Neural progenitor cell (in vitro differentiated cells): ENCODE results near the gene TMEM185A. TPM values are rescaled to one million over a fixed set of nuclear protein-coding genes. Genes with fewer than 3 reads are reported as not detected.

Experiments
- DNase-seq: peaks from one replicate; pipeline ENCODE4 v3.0.0-alpha.2; 2016; ENCODE audit warnings: low spot score
- H2AFZ ChIP-seq: fragments of 200-600 bp; sonication (generic); replicated peaks from 2 replicates; pipeline ENCODE4 v1.6.1; 2016; ENCODE audit warnings: antibody characterized with exemption
- H3F3A ChIP-seq: fragments of 200-600 bp; sonication (generic); 2 replicates; pipeline ENCODE4 v1.6.1; 2016; ENCODE audit warnings: antibody characterized with exemption, low read depth
- H3K27ac ChIP-seq: fragments of 200-600 bp; sonication (generic); 2 replicates; pipeline ENCODE4 v1.5.1; 2016; ENCODE audit warnings: mild to moderate bottlenecking
- H3K27me3 ChIP-seq: fragments of 200-600 bp; sonication (generic); 2 replicates; pipeline ENCODE4 v1.6.1; 2016; ENCODE audit warnings: mild to moderate bottlenecking, moderate library complexity
- H3K36me3 ChIP-seq: fragments of 200-600 bp; sonication (generic); 2 replicates; pipeline ENCODE4 v1.5.1; 2016
- H3K4me1 ChIP-seq: fragments of 200-600 bp; sonication (generic); 2 replicates; pipeline ENCODE4 v1.6.1; 2016; ENCODE audit warnings: mixed run types
- H3K4me2 ChIP-seq: fragments of 200-600 bp; sonication (generic); 2 replicates; pipeline ENCODE4 v1.6.1; 2016
- H3K4me3 ChIP-seq: fragments of 200-600 bp; sonication (generic); 2 replicates; pipeline ENCODE4 v1.5.1; 2016
- H3K79me2 ChIP-seq: fragments of 200-600 bp; sonication (generic); 2 replicates; pipeline ENCODE4 v1.6.1; 2016; ENCODE audit warnings: low read depth
- H3K9ac ChIP-seq: fragments of 200-600 bp; sonication (generic); 2 replicates; pipeline ENCODE4 v1.6.1; 2016
- H3K9me3 ChIP-seq: fragments of 200-600 bp; sonication (generic); 2 replicates; pipeline ENCODE4 v1.5.1; 2016; ENCODE audit warnings: low read depth
- H4K20me1 ChIP-seq: fragments of 200-600 bp; sonication (generic); 2 replicates; pipeline ENCODE4 v1.6.1; 2016; ENCODE audit warnings: low read depth
- H3K27ac Mint-ChIP-seq: 3 replicates; pipeline ENCODE4 v1.8.0; 2021; ENCODE audit warnings: mixed read lengths
- H3K27me3 Mint-ChIP-seq: 2 replicates; pipeline ENCODE4 v1.8.0; 2022; ENCODE audit warnings: low read depth, mild to moderate bottlenecking, inconsistent platforms, moderate library complexity, mixed read lengths; ENCODE audit not compliant: insufficient read depth
- H3K36me3 Mint-ChIP-seq: 3 replicates; pipeline ENCODE4 v1.8.0; 2021; ENCODE audit warnings: mixed read lengths
- H3K4me1 Mint-ChIP-seq: 3 replicates; pipeline ENCODE4 v1.8.0; 2021; ENCODE audit warnings: mixed read lengths
- H3K4me3 Mint-ChIP-seq: 3 replicates; pipeline ENCODE4 v1.8.0; 2021; ENCODE audit warnings: mild to moderate bottlenecking, moderate library complexity, mixed read lengths
- H3K9me3 Mint-ChIP-seq: 3 replicates; pipeline ENCODE4 v1.8.0; 2020; ENCODE audit warnings: mixed read lengths
- EZH2 ChIP-seq: fragments of 200-600 bp; sonication (generic); IDR thresholded peaks from 2 replicates; pipeline ENCODE4 v1.6.1; 2017; ENCODE audit warnings: antibody characterized with exemption, mild to moderate bottlenecking, moderate library complexity
- EZH2phosphoT487 ChIP-seq: fragments of 200-600 bp; sonication (generic); IDR thresholded peaks from 2 replicates; pipeline ENCODE4 v1.6.1; 2017; ENCODE audit warnings: antibody characterized with exemption
- total RNA-seq: library from RNA; depleted of rRNA; stranded (reverse); fragments of >200 nt; gene quantifications from 2 replicates; pipeline ENCODE4 v1.2.3, GENCODE V29; 2015; ENCODE audit warnings: low replicate concordance
- TF ChIP-seq, protein P1 (sequence below): fragments of 200-600 bp; sonication (generic); IDR thresholded peaks from 2 replicates; pipeline ENCODE4 v1.5.1; 2017; ENCODE audit warnings: antibody characterized with exemption, mild to moderate bottlenecking

TMEM185A gene
- total RNA-seq, 1 donor from 2014 or later = 16.3 TPM

DNA sequence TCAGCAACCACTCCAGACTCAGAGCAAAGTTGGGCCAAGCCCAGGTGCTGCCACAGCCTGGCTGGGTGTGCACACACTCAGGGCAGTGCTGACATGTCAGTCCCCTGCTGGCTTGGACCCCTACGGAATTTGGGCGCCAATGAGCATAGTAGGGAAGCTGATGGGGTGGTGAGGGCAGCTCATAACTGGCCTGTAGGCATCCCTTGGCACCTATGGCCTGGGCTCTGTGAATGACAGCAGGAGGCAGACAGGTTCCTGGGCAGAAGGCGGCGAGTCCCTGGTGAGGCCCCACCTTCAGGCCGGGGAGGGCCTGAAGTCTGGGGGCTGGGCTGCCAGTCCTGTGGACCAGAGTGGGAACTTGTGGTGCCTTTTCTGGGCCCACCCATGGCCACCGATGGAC, 15.9 kb upstream of the TMEM185A start:
- H2AFZ ChIP-seq = no peak overlapping the region

GRCh38 chrX:149643496-149643895, 11.9 kb upstream of the TMEM185A start:
- Histone ChIP-seq H3K27me3 (no peaks in the 10 kb centered on the region), H2AFZ (no peak overlapping the region), H3K79me2 (no peaks in the 10 kb centered on the region), H3K4me2 (no peak overlapping the region), H3F3A (no peaks in the 10 kb centered on the region), H3K4me1 (no peaks in the 10 kb centered on the region), H4K20me1 (no peaks in the 10 kb centered on the region), H3K9me3 (no peaks in the 10 kb centered on the region), H3K36me3 (no peaks in the 10 kb centered on the region), H3K4me3 (no peak overlapping the region), H3K9ac (no peak overlapping the region), H3K27ac (no peak overlapping the region)
- Mint-ChIP-seq H3K36me3 (no peaks in the 10 kb centered on the region), H3K4me3 (no peak overlapping the region), H3K27ac (no peak overlapping the region), H3K27me3 (peaks cover 2% of the 10 kb centered on the region), H3K9me3 (peaks cover under 1% of the 10 kb centered on the region), H3K4me1 (no peaks in the 10 kb centered on the region)
- TF ChIP-seq, protein P1, sequence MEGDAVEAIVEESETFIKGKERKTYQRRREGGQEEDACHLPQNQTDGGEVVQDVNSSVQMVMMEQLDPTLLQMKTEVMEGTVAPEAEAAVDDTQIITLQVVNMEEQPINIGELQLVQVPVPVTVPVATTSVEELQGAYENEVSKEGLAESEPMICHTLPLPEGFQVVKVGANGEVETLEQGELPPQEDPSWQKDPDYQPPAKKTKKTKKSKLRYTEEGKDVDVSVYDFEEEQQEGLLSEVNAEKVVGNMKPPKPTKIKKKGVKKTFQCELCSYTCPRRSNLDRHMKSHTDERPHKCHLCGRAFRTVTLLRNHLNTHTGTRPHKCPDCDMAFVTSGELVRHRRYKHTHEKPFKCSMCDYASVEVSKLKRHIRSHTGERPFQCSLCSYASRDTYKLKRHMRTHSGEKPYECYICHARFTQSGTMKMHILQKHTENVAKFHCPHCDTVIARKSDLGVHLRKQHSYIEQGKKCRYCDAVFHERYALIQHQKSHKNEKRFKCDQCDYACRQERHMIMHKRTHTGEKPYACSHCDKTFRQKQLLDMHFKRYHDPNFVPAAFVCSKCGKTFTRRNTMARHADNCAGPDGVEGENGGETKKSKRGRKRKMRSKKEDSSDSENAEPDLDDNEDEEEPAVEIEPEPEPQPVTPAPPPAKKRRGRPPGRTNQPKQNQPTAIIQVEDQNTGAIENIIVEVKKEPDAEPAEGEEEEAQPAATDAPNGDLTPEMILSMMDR = no peak
- TF ChIP-seq EZH2phosphoT487 (no peak), EZH2 (no peak)
- DNase-seq = no peak

More for the DNA sequence above, 15.9 kb upstream of the TMEM185A start:
- no peak overlapping the region for H3K27ac Mint-ChIP-seq
- Histone ChIP-seq H3K4me2 (no peak overlapping the region), H3K27me3 (no peaks in the 10 kb centered on the region), H3K4me1 (no peaks in the 10 kb centered on the region), H3K79me2 (no peaks in the 10 kb centered on the region), H3K9me3 (no peaks in the 10 kb centered on the region), H3K9ac (no peak overlapping the region), H3K27ac (no peak overlapping the region), H3K4me3 (no peak overlapping the region), H3F3A (no peaks in the 10 kb centered on the region), H4K20me1 (no peaks in the 10 kb centered on the region), H3K36me3 (no peaks in the 10 kb centered on the region)
- no peak overlapping the region for H3K4me3 Mint-ChIP-seq
- H3K27me3 Mint-ChIP-seq = peaks cover 2% of the 10 kb centered on the region
- TF ChIP-seq EZH2 (no peak), EZH2phosphoT487 (no peak)
- TF ChIP-seq, protein P1 = no peak
- H3K9me3 Mint-ChIP-seq = peaks cover 10% of the 10 kb centered on the region
- DNase-seq = no peak
- H3K4me1 Mint-ChIP-seq = no peaks in the 10 kb centered on the region
- no peaks in the 10 kb centered on the region for H3K36me3 Mint-ChIP-seq

GRCh38 chrX:149641835-149642234, 10.2 kb upstream of the TMEM185A start:
- Mint-ChIP-seq H3K27me3 (peaks cover 2% of the 10 kb centered on the region), H3K36me3 (no peaks in the 10 kb centered on the region), H3K4me1 (no peaks in the 10 kb centered on the region), H3K27ac (no peak overlapping the region), H3K4me3 (no peak overlapping the region), H3K9me3 (peaks cover 2% of the 10 kb centered on the region)
- no peak for DNase-seq
- H3K36me3 ChIP-seq = no peaks in the 10 kb centered on the region
- TF ChIP-seq EZH2 = no peak
- no peak overlapping the region for H3K4me3 ChIP-seq
- H3K79me2 ChIP-seq = no peaks in the 10 kb centered on the region
- H3K9ac ChIP-seq = no peak overlapping the region
- no peaks in the 10 kb centered on the region for H4K20me1 ChIP-seq
- no peaks in the 10 kb centered on the region for H3K27me3 ChIP-seq
- H3K4me2 ChIP-seq = no peak overlapping the region
- no peaks in the 10 kb centered on the region for H3K4me1 ChIP-seq
- H2AFZ ChIP-seq = no peak overlapping the region
- H3F3A ChIP-seq = no peaks in the 10 kb centered on the region
- H3K9me3 ChIP-seq = no peaks in the 10 kb centered on the region
- H3K27ac ChIP-seq = no peak overlapping the region

DNA sequence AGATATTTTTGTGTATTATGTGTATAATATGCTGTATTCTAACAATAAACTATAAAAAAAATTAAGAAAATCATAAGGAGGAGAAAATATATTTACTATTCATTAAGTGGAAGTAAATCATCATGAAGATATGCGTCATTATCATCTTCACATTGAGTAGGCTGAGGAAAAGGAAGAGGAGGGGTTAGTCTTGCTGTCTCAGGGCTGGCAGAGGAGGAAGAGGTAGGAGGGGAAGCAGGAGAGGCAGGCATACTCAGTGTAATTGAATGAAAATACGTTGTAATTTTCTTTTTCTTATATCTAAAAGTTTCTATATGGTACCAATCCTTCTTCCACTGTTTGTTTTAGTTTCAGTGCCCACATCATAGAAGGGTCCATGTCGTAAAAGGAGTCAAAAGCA, 9.8 kb upstream of the TMEM185A start:
- H3K9ac ChIP-seq = no peak overlapping the region
- H2AFZ ChIP-seq = no peak overlapping the region
- no peaks in the 10 kb centered on the region for H3F3A ChIP-seq
- TF ChIP-seq, protein P1 = no peak
- no peak for TF ChIP-seq EZH2phosphoT487
- no peak for TF ChIP-seq EZH2
- Mint-ChIP-seq H3K27ac (no peak overlapping the region), H3K36me3 (no peaks in the 10 kb centered on the region), H3K27me3 (peaks cover 2% of the 10 kb centered on the region), H3K4me3 (no peak overlapping the region), H3K4me1 (no peaks in the 10 kb centered on the region), H3K9me3 (peaks cover 2% of the 10 kb centered on the region)
- no peaks in the 10 kb centered on the region for H3K4me1 ChIP-seq
- no peak overlapping the region for H3K4me3 ChIP-seq
- no peak for DNase-seq
- H3K27ac ChIP-seq = no peak overlapping the region
- no peak overlapping the region for H3K4me2 ChIP-seq
- H3K27me3 ChIP-seq = no peaks in the 10 kb centered on the region
- H4K20me1 ChIP-seq = no peaks in the 10 kb centered on the region
- H3K36me3 ChIP-seq = no peaks in the 10 kb centered on the region
- no peaks in the 10 kb centered on the region for H3K79me2 ChIP-seq
- H3K9me3 ChIP-seq = no peaks in the 10 kb centered on the region
